ENCODE results near the gene IQCH.
"Not testable (repeated sequence)": the region's sequence is repeated elsewhere in the genome, so short reads cannot be mapped to it uniquely, and the experiment has no call there.

DNA sequence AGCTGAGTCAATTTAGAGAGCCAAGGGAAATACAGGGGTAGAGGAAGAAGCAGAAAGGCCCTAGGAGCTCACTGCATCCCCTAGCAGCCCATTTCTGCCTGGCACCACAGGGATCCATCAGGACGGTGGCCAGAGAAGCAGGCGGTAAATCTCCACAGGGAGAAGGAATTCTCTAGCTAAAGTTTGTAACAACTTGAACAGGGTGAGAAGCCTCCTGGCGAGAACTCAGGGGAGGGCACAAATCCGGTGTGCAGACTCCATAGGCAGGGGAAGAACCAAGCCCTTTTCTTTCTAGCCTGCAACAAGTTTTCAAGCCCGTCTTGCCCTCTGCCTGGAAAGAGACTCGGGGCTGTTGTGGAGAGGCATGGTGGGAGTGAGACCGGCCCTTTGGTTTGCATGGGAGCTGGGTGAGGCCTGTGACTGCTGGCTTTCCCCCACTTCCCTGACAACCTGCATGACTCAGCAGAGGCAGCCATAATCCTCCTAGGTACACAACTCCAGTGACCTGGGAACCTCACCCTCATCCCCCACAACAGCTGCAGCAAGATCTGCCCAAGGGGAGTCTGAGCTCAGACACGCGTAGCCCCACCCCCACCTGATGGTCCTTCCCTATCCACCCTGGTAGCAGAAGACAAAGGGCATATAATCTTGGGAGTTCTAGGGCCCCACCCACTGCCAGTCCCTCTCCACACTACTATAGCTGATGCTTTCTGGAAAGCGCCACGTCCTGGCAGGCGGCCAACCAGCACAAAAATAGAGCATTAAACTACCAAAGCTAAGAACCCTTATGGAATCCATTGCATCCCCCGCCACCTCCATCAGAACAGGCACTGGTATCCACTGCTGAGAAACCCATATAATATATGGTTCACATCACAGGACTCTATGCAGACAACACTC lies 182.0 kb downstream of the IQCH start:
- not testable (repeated sequence) for TF ChIP-seq EZH2 (IDR thresholded peaks at IDR 0.05; ENCODE audit: low read length, missing control alignments)
- TF ChIP-seq, protein P1, sequence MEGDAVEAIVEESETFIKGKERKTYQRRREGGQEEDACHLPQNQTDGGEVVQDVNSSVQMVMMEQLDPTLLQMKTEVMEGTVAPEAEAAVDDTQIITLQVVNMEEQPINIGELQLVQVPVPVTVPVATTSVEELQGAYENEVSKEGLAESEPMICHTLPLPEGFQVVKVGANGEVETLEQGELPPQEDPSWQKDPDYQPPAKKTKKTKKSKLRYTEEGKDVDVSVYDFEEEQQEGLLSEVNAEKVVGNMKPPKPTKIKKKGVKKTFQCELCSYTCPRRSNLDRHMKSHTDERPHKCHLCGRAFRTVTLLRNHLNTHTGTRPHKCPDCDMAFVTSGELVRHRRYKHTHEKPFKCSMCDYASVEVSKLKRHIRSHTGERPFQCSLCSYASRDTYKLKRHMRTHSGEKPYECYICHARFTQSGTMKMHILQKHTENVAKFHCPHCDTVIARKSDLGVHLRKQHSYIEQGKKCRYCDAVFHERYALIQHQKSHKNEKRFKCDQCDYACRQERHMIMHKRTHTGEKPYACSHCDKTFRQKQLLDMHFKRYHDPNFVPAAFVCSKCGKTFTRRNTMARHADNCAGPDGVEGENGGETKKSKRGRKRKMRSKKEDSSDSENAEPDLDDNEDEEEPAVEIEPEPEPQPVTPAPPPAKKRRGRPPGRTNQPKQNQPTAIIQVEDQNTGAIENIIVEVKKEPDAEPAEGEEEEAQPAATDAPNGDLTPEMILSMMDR (conservative IDR thresholded peaks at IDR 0.05 in 1 of 2, IDR thresholded peaks at IDR 0.05 in 1 of 2; ENCODE audit: low read depth in 1 of 2, low read length in 2 of 2), result not testable (repeated sequence)
